HG03469 (cell line): ENCODE data around the gene GNAT1.

Experiments
- ATAC-seq: cut with Tn5 transposase; IDR thresholded peaks from one replicate; pipeline ENCODE4 v1.9.1; 2021; ENCODE audit warnings: mild to moderate bottlenecking, moderate library complexity, moderate number of reproducible peaks; ENCODE audit not compliant: unreplicated experiment

Gene GNAT1

DNA sequence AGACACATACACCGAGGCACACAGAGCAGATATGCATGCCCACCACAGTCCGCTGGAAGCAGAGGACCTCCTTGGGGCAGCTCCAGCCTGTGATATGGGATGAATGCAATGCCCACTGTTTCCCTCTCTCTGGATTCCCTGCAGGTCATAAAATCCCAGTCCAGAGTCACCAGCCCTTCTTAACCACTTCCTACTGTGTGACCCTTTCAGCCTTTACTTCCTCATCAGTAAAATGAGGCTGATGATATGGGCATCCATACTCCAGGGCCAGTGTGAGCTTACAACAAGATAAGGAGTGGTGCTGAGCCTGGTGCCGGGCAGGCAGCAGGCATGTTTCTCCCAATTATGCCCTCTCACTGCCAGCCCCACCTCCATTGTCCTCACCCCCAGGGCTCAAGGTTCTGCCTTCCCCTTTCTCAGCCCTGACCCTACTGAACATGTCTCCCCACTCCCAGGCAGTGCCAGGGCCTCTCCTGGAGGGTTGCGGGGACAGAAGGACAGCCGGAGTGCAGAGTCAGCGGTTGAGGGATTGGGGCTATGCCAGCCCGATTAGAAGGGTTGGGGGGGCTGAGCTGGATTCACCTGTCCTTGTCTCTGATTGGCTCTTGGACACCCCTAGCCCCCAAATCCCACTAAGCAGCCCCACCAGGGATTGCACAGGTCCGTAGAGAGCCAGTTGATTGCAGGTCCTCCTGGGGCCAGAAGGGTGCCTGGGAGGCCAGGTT is at the start of gene GNAT1:
GNAT1 (plus strand) TSS at position 675 of the 725 bp plus-strand sequence. CDS start 116 bp downstream, outside the sequence.
- no peak for ATAC-seq

DNA sequence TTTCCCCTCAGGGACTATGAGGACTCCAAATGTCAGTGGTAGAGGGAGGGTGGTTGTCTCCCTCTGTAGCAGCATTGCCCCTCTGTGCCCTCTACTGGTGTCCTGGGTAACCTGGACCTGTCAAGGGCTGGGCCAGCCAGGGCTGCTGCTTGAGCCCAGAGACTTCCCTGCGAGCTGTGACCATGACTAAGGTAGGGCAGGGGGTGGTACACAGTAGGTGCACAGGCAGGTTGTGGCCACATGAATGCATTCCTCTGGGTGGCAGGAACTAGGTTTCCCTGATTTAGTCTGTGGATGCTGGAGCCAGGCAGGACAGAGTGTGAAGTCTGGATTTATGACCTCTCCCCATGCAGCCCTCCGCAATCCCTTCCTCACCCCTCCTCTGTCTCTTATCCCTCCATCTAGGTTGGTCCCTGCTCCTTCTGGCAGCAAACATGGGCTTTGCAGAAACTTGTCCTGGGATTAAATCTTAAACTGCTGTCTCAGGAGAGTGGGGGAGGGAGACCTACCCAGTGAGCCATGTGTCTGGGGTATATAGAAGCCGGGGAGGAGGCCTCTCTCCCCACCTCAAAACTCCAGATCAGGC is 45.0 kb upstream of the GNAT1 start:
- no peak for ATAC-seq

DNA sequence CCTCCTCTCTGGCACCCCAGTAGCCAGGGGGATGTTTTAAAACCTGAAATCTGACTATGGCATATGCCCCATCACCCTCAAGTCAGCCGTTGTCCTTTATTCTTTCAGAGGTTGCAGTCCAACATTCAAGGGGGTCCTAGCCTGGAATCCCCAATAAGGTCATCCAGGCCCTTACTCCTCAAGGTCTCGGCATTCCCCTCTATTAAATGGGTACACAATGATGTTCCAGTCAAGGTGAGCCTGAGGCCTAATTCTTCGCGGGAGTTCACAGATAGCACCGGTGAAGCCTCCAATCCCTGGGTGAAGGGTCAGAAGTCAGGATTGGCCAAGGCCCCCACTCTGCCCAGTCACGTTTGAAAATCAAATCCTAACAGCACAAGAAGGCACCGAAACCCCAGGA is 44.4 kb upstream of the GNAT1 start:
- ATAC-seq, result no peak

DNA sequence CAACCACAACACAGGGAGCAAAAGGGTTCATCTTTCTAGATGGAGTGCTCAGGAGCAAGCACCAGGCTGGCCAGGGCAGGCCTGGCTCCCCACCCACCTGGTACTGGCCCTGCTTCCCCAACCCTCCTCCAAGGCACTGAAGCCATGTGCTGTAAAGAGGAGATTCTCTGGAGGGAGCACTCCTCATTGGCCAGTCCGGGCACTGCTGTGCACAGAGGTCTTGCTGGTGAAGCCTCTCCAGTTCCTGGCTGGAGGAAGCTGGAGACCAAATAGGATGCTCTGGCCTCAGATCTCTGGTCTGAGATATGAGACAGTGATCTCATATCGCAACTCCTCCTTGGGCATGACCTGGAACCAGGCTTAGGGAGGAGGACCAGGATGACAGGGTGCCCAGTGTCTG is 44.0 kb upstream of the GNAT1 start:
- ATAC-seq, result no peak

DNA sequence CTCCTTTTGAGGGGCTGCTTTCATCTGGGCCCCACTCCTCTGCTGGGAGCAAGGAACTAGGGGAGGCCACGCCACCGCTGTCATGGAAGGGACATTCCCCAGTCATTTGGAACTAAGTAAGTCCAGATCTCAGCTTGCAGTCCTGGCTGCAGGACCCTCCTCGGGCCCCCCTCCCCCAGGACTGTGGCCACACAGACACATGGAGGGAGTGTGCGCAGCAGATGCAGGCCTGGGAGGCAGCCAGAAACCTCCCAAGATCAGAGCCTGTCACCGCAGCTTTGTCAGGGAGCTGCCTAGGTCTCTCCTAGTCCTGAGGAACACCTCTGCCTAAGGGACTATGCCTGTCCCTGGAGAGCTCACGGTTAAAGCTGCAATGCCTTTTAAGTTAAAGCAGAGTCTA is 43.5 kb upstream of the GNAT1 start:
- ATAC-seq, result no peak

DNA sequence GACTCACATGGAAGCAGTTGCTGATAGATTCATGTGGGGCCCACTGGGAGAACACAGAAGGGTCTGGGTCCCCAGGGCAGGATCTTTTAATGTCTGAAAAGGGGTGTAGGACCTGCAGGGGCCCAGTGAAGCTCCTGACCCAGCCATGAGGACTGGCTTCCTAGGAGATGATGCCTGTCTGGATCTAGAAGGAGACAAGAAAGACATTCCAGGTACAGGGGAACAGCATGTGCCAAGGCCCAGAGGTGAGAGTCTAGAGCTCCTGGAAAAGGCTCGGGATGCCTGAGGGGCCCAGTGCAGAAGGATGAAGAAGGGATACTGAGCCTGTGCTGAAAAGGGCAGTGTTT is 41.0 kb upstream of the GNAT1 start:
- ATAC-seq, result no peak

DNA sequence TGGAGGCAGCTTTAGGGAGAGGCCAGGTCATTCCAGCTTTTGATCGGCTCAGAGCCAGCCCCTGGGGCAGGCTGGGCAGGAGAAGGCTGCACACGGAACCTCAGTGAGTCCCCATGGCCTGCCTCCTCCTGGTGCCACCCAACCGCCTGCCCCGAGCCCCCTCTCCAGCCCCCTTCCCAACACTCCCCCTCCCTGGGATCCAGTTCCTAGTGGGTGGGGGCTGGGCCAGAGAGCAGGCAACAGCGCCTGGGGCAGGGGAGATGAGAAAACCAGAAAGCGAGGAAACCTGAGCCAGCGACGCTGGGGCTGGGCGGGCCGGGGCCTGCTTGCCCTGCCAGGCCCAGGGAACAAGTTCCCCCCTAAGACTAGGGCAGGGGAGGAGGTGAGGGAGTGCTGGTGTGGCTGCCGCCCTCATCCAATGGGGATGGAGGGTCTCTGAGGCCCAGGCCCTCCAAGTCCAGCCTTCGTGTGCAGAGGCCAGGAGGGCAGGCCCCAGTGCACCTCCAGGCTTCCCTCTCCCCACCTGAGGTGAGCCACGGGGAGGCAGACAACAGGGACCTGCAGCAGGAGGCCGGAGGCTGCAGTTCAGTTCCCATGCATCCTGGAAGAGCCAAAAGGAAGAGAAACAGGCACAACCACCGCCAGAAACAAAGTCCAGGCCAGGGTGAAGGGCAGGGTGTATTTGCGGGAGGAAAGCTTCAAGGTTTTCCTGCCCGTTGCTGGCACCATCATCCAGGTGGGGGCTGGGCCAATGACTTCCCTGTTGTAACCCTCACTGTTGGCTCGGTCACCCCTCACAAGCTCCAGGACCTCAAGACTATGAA is 40.3 kb upstream of the GNAT1 start:
- ATAC-seq, result no peak

DNA sequence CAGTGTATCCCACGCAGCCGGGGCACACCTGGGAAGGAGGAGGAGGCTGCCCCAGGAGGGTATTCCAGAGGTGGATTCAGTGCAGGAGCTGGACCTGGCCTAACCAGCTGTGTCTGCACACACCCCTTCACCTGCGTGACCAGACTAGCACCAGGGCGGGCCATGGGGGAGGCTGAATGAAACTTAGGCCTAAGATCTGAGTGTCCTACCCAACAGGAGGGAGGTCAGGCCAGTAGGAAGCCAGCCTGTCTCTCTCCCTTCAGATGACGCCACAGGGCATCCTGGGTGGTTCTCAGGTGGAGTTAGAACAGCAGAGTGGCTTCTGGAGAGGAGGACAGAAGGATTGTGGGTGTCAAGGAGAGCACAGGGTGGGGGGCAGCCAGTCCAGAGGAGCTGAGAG is 39.7 kb upstream of the GNAT1 start:
- ATAC-seq, result no peak

DNA sequence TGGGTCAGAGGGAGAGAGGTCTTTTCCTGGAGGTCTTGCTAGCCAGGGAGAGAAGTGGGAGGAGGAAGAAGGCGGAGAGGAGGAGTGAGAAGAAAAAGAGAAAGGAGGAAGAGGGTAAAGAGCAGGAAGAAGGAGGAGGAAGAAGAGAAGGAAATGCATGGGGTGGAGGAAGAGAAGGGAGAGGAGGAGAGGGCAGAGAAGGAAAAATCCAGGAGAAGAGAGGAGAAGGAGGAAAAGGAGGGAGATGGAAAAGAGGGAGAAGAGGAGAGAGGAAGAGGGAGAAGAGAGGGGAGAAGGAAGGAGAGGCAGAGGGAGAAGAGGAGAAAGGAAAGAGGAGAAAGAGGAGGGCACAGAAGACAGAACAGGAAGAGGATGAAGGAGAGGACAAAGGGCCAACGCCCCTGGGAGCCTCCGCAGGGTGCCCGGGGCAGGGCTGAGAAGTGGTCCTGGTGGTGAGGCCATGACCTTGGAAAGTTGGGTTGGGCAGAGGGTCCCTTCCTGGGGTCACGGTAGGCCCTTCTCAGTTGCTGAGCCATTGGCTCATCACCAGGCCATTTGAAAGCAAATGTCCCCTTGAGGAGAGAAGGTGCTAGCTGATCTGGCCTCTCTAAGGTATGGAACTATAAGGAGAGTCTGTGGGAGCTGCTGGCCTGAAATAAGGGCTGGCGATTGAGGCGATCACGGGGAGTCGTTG is 37.5 kb upstream of the GNAT1 start:
- ATAC-seq, result no peak

DNA sequence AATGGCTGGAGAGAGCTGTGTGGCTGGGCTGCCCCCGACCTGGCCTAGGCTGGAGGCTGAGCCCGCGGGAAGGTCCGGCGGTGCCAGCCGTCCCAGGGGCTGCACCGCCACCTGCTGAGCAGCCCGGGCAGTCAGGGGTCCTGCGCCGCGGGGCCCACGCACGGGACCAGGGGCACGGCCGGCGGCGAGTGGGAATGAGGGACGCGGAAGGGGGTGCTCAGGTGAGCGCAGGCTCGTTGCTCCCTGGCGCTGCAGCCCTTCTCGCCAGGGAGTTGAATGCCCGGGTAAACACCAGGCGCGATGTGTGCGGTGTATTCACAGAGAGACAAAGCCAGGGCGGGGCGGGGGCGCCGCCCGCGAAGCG is 37.0 kb upstream of the GNAT1 start:
- no peak for ATAC-seq

DNA sequence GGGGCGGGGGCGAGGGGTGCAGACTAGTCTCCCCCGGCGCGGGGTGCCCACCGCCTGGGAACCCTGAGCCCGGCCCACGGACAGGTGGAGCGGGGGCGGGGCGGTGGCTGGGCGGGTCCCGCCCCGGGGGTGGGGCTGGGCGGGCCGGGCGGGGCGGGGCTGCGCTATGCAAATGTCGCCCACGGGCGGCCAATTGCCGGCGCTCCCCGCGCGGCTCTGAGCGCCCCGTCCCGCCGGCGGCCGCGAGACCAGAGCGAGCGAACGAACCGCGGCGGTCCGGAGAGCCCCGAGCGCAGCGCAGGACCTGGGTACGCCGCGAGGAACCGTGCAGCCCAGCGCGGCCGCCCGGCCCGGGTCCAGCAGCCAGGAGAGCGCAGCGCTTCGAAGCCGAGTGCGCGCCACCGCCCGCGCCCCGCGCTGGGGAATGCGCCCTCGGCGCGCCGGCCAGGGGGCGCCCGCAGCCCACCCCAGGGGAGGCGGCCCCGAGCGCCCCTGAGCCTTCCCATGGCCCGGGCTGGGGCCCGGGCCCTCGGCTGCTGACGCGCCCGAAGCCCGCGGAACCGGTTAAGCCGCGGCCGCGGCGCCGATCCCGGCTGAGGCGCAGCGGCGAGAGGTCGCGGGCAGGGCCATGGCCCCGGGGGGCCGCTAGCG is 36.4 kb upstream of the GNAT1 start, which contains the start of gene SEMA3F:
SEMA3F (plus strand) TSS at position 485 of the 651 bp plus-strand sequence. CDS start 4,299 bp downstream, outside the sequence.
- no peak for ATAC-seq

DNA sequence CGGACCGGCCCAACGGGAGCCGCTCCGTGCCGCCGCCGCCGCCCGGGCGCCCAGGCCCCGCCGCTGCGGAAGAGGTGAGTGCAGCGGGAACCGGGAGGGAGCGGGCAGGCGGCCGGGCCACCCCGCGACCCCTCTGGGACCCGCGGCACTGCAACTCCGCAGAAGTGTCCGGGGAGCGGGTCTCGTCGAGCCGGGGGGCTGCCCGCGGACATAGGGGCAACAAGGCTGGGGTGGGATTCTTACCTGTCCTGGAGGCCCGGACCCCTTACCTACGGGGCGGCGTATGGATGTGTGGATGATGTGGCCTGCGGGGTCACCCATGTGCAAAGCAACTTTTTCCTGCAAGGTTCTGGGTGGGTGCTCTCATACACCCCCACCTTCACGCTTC is 35.9 kb upstream of the GNAT1 start:
- no peak for ATAC-seq

DNA sequence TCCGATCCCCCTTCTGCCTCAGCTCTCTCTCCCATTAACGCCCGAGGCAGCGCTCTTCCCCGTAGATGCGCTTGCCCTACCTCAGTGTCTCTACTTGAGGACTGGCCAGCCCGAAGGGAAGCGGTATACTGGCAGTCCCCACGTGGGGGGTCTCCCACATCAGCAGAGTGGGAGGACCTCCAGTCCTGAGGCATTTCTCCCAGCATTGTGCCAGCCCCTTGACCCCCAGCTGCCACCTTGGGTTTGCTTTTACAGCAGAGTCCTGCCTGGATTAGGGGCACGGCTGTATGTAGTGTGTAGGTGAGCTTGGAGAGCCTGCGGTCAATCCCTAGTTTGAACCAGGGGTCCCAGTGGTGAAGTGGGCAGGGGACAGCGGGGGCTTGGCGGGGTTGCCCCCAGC is 35.5 kb upstream of the GNAT1 start:
- no peak for ATAC-seq

DNA sequence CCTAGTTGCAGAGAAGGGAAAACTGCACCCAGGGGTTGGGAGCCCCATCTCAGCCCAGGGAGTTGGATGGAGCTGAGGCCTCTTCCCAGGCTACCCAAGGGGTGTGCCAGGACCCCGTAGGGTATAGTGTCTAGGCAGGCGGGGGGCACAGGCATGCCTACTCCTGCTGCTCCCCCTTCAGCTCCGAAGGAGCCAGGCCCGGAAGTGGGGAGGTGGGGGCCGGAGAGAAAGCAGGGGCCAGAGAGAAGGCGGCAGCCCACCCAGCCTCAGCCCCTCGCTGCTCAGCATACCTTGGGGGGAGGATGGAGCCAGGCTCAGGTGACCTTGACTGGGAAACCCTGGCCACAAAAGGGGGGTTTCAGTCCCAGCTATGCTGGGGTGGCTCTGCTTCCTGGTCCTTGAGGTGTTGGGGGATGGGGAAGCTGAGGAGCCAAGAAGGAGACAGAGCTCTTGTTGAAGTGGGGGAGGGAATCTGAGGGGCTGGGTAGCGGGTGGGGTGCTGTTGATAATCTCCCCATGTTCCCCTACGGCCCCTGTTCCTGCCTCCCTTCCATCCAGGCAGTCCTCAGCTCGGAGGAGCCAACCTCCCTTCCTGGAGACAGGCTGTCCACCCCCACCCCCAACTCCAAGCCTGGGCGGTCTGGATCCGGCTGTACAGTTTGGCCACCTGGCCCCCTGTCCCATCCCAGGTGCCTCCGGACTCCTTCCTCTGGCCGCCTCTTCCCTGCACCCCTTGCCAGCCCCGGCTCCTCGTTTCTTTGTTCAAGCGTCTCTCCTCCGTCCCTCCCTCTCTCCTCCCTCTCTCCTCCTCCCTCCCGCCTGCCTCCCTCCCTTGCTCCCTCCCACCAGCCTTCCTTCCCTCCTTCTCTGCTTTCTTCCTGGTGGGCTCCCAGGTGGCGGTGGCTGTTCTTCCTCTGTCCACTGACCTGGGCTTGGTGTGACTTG is 34.6 kb upstream of the GNAT1 start:
- ATAC-seq, result no peak

DNA sequence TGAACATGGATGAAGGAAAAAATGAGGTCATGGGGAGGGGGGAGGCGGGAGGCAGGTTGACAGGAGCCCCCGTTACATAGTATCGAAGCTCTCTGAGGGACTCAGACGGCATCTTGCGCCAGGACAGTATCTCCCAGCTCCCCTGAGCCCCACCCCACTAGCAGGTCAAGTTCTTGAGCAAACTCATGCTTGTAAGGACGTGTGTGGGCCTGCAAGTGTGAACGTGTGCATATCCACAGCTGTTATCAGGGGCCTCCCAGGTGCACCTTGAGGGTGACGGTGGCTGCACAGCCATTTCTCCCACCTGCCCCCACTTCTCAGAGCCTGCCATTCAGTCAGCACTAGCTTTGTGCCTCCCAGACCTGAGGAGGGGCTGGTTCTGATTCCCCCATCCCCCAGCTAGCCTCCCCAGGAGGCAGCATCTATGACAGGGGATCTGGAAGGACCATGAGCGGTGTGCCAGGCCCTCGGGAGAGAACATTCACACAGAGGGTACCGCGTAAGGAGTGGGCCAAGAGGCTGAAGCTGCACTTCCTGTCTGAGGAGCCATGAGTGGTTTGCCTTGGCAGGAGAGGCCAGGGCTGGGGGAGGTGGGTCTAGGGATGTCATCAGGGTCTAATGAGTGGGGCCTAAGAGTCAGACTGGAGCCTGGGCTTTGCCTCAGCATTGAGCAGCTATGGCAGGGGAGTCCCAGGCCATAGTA is 33.4 kb upstream of the GNAT1 start:
- ATAC-seq, result no peak

DNA sequence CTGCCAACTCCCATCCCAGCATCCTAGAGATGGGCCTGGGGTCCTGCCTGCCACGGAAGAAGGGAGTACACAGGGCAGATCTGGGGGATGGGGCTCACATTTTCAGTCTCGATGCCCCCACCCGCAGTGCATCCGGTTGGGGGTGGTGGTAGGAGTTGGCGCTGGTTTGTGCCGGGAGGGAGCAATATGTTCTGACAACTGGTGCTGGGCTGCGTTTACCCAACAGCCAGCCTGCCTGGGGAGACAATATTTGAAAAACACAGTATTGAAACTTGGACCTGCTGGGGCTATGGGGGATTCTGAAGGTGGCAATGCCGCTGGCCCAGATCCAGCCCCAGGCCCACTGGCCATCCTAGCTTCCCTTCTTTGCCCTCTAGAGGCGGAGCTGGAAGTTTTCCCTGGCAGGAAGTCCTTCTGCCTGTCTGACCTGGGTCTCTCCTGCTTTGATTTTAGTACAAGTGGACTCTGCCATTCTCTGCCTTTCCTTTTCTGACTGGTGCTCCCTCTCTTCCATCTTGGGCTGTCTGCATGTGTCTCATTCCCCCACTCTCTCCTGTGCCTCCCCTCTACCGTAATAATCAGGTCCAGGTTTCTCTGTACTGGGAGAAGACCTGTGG is 32.8 kb upstream of the GNAT1 start:
- no peak for ATAC-seq

DNA sequence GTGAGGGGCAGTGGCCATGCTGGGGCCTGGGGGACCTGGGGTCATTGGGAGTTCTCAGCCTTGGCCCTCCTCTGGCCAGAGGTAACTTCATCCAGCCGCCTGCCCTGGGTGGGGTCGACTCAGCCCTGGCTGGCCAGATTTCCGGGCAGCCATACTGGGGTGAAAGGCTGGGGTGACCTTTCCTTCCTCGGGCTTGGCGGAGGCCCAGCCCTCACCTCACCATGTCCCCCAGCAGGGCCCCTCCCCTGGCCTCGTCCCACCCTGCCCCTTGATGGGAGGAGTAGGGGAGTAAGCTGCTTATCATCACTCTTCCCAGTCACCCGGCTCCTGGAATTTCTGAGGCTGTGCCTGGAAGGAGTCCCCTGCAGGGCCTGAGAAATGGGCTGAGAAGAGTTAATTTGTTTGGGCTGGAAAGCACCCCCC is 30.8 kb upstream of the GNAT1 start:
- no peak for ATAC-seq

DNA sequence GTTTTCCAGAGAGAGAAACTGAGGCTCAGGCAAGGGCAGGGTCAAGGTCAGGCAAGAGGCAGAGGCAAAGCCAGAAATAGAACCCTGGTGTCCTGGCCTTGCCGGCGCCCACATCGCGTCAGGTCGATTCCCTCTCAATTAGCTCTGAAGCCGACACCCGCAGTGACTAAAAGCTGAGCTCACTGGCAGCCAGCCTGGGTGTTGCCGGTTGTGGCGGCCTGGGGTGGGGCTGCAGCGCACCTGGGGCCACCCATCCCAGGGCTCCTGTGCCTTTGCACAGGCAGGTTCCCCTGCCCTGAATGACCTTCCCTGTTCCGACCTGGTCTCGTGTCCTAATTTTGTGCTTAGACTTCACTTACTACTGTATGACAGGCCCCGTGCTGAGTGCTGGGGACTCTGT is 30.1 kb upstream of the GNAT1 start:
- ATAC-seq, result no peak
